ENCODE results near the gene FRK.
"Not testable (repeated sequence)": the region's sequence is repeated elsewhere in the genome, so short reads cannot be mapped to it uniquely, and the experiment has no call there.

DNA sequence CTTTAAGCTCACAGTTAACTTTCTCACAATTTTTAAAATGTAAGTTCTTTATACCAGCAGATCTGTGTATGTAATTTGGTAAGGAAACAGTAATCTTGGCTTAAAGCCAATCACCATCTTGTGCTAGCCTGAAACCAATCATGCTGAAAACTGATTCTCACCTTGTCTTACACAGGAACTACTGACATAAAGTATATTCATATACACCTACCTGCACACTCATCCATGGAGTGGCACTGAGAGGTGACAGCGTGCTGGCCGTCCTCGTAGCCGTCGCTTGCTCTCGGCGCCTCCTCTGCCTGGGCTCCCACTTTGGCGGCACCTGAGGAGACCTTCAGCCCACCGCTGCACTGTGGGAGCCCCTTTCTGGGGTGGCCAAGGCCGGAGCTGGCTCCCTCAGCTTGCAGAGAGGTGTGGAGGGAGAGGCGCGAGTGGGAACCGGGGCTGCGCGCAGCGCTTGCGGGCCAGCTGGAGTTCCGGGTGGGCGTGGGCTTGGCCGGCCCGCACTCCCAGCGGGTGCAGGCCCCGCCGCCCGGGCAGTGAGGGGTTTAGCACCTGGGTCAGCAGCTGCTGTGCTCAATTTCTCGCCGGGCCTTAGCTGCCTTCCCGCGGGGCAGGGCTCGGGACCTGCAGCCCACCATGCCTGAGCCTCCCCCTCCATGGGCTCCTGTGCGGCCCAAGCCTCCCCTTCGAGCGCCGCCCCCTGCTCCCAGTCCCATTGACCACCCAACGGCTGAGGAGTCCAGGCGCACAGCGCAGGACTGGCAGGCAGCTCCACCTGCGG is 171.8 kb downstream of the FRK start:
- TF ChIP-seq, protein P1, sequence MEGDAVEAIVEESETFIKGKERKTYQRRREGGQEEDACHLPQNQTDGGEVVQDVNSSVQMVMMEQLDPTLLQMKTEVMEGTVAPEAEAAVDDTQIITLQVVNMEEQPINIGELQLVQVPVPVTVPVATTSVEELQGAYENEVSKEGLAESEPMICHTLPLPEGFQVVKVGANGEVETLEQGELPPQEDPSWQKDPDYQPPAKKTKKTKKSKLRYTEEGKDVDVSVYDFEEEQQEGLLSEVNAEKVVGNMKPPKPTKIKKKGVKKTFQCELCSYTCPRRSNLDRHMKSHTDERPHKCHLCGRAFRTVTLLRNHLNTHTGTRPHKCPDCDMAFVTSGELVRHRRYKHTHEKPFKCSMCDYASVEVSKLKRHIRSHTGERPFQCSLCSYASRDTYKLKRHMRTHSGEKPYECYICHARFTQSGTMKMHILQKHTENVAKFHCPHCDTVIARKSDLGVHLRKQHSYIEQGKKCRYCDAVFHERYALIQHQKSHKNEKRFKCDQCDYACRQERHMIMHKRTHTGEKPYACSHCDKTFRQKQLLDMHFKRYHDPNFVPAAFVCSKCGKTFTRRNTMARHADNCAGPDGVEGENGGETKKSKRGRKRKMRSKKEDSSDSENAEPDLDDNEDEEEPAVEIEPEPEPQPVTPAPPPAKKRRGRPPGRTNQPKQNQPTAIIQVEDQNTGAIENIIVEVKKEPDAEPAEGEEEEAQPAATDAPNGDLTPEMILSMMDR (IDR thresholded peaks at IDR 0.05), result not testable (repeated sequence)
- TF ChIP-seq POLR2A (IDR thresholded peaks at IDR 0.05), result not testable (repeated sequence)

Measured in Peyer's patch (tissue), 4 donors.